HG03520 (cell line): Measurements from ENCODE around the gene INPP5A.

ENCODE experiments used
- ATAC-seq: cut with Tn5 transposase; IDR thresholded peaks from one replicate; pipeline ENCODE4 v1.9.1; 2021; ENCODE audit warnings: mild to moderate bottlenecking, moderate library complexity; ENCODE audit not compliant: unreplicated experiment

INPP5A gene

DNA sequence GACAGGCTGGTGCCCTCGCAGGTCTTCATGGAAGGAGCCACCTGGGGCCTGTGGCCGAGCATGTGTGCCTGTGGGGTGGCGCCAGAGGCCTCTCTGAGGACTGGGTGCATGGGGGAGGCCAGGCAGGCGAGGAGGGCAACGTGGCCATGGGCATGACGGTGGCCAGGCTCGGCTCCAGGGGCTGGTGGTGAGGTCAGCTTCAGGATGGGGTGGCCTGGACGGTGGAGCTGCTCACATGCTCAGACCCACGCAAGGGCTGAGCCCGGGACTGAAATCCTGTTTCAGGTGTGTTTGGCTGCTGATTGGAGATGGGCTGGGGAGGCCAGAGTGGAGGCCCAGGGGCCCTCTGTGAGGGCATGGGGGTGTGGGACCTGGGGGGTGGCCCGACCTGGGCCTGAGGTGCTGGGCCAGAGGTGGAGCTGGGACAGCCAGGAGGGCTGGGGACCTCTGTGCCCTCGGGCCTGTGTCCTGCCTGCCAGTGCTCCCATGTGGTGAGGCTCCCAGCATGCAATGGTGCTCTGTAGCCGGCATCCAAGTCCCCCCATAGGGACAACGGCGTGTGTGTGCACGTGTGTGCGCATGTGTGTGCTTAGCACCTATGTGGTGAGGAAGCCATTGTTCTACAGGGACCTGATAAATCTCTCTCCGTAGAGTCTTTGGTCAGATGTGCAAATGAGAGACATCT lies 71.1 kb downstream of the INPP5A start:
- no peak for ATAC-seq

DNA sequence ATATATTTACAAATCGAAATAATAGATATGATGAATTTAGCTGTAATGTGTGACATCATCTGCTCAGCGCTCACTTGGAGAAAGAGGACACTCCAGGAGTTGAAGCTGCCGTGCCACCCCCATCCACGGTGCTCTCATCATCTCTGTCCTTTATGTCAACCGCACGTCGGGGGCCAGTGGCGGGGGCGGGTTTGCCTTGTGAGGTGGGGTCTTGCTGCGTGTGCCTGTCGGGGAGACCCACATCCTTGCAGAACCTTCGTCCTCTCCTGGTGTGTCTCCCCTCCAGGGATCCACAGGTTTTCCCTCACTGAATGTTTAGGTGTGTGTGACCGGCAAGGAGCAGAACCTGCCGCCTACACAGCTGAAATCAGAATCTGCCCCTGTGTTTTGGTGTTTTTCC lies 71.6 kb downstream of the INPP5A start:
- no peak for ATAC-seq

DNA sequence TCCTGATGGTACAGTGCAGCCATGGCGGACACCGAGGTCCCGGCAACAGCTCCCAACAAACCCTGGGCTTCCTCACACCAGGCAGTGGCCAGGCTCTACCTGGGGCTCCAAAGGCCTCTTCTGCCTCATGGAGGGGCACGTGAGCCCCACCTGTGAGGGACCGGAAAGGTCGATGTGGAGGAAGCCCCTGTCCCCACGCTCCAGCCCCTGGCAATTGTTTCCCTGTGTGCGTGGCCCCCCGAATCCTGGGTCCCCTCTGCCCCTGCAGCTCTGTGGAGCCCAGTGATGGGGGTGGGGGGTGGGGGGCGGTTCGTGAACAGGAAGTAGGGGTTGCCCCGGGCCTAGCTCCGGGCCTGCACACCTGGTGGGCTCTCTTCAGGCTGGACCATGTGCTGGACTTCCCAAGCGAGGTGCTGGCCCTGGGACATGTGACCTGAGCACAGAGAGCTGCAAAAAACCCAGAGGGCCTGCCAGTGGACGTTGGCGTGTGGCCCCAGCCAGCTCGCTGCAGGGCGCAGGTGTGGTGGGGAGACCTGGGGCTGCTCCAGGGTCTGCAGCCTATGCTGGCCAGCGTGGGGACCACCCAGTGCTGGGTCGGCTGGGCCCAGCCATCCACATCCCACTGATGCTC lies 72.6 kb downstream of the INPP5A start:
- ATAC-seq: no peak

DNA sequence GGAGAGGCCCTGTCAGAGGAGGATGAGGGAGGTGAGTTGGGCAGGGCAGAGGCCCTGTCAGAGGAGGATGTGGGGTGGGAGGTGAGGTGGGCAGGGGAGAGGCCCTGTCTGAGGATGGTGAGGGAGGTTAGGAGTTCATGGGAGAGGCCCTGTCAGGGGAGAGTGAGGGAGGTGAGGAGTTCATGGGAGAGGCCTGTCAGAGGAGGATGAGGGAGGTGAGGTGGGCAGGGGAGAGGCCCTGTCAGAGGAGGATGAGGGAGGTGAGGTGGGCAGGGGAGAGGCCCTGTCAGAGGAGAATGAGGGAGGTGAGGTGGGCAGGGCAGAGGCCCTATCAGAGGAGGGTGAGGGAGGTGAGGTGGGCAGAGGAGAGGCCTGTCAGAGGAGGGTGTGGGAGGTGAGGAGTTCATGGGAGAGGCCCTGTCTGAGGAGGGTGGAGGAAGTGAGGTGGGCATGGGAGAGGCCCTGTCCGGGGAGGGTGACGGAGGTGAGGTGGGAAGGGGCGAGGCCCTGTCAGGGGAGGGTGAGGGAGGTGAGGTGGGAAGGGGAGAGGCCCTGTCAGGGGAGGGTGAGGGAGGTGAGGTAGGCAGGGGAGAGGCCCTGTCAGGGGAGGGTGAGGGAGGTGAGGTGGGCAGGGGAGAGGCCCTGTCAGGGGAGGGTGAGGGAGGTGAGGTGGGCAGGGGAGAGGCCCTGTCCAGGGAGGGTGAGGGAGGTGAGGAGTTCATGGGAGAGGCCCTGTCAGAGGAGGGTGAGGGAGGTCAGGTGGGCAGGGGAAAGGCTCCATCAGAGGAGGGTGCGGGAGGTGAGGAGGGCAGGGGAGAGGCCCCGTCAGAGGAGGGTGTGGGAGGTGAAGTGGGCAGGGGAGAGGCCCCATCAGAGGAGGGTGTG lies 73.7 kb downstream of the INPP5A start:
- ATAC-seq: no peak

DNA sequence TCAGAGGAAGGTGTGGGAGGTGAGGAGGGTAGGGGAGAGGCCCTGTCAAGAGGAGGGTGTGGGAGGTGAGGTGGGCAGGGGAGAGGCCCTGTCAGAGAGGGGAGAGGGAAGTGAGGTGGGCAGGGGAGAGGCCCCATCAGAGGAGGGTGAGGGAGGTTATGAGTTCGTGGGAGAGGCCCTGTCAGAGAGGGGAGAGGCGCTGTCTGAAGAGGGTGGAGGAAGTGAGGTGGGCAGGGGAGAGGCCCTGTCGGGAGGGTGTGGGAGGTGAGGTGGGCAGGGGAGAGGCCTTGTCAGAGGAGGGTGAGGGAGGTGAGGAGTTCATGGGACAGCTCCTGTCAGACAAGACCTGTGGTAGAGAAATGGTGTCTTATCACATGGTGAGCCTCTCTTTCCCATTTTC lies 74.4 kb downstream of the INPP5A start:
- ATAC-seq: no peak

DNA sequence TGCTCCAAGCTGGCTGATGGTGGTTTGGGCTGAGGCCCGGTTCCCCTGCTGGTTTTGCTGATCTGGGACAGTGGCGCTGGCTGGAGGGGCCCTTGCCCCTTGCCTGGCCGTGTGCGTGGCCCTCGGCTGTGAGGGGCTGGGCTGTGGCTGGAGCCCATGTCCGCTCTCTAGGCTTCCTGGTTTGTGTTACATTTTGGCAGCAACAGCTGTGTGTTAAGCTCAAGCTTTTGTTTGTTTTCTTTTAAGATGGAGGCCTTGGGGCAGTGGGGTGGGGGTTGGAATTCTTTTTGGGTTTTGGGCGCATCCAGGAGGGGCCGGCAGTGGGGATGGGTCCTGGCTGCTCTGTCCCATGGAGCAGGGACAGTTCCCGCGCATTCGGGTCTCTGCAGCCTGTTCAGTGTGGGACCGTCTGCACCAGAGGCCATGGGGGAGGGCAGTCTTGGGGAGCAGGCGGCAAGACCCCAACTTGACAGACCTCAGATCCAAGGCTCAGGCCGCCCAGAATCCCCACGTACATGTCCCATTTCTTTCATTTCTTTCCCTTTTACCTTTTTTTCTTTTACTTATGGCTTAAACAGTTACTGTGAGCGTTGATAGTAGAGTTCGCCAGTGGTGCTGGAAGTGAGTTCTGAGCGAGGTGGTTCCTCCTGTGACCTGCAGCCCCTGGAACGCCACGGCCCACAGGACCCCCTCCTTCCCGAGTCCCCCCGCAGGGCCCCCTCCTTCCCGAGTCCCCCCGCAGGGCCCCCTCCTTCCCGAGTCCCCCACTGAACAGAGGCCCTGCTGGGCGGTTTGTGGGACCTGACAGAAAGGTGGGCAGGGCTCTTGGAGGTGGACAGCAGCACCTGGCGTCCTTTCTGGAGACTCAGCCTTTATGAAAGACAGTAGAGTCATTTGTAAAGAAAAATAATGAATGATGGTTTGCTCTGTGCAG lies 75.3 kb downstream of the INPP5A start:
- no peak for ATAC-seq

DNA sequence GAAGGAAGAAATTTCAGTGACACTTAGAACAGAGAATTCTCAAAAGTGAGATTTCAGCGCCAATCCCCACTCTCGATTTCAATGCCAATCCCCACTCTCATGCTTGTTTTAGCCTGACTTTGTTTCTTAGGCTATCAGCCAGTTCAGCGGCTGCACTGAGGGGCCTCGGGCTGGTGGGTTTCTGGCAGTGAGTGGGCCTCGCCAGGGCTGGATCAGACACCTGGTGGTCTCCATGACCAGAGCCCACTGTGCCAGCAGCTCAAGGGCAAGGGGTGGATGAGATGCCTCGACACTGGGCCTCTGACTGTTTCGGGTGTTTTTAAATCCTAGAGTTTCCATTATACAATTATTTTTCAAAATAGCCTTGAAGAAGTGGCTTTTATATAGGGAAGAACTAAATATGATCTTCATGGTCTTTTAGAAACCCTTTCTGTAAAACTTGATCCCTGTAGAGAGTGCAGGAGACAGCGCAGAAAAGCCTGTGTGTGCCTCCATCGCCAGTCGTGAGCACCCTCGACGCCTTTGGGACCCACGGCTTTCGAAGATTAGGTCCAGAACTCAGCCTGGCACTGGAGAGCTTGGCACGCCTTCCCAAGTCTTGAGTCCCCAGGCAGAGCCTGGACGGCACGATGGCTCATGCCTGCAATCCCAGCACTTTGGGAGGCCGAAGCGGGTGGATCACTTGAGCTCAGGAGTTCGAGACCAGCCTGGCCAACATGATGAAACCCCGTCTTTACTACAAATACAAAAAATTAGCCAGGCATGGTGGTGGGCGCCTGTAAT lies 76.2 kb downstream of the INPP5A start:
- no peak for ATAC-seq

DNA sequence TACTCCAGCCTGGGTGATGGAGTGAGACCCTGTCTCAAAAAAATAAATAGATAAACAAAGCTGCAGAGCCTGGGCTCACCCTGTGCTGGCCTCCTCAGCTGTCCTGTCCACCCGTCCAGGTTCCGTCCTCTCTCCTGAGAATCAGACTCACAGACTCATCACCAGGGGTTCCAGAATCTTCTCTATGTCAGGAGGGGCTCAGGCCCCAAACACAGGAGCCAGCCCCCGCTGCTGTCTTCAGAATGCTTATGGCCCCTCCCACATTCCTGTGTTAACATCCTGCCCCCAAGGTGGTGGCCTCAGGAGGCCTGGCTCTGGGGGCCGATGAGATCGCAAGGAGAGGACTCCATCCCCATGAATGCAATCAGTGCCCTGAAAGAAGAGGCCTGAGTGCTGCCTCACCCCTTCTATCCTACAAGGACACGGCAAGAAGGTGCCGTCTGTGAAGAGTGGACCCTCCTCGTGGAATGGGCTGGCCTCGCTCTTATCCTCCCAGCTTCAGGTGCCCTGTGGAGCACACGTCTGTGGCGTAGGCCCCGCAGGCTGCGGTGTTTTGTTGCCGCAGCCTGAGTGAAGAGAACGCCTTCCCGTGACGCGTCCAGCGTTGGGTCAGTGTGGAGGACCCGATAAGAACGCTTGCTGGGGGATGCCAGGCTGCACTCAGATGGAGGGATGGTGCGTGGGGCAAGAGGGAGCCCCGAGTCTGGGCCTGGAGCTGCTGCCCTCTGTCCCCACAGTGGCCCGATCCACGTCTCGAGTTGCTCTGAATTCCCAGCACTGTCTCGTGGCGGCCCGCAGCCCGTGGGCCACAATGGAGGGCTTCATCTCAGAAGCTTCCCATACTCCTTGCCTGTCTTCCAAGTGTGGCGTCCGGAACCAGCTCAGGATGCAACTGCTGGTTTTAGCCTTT lies 77.1 kb downstream of the INPP5A start:
- ATAC-seq: no peak

DNA sequence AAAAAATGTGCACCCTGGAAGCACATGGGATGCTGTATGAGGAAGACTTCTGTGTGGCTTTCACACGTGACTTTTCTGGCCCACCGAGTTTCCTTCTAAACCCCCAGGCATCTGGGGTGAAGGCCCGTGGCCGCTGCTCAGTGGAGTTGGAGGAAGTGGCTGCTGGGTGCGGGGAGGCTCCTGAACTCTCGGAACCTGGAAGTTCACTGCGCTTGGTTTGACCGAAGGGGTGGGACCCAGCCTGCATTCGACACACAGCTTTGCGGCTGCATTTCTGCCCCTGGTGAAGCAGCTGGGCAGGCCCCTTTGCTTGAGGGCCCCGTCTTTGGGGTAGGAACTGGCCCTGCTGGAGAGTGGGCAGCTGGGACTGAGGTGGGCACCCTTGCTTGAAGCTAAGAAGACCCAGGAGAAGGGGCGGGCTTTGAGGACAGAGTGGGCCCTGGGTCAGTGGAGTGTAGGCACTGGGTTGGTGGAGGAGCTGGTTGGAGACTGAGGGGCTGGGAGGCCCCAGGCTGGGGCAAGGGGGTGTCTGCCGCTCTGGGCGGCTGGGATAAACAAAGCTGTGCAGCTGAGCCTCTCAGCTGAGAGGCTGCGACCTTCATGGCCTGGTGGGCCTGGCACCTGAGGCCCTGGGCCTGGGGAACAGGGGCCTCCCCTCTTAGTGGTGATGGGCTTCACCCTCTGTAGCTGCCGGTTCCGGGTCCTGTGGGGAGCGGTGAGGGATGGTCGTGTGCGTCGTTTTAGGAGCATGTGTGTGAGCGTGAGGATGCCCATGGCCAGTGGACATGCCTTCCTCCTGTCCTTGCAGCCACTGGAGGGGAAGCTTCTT lies 78.0 kb downstream of the INPP5A start:
- ATAC-seq: no peak

DNA sequence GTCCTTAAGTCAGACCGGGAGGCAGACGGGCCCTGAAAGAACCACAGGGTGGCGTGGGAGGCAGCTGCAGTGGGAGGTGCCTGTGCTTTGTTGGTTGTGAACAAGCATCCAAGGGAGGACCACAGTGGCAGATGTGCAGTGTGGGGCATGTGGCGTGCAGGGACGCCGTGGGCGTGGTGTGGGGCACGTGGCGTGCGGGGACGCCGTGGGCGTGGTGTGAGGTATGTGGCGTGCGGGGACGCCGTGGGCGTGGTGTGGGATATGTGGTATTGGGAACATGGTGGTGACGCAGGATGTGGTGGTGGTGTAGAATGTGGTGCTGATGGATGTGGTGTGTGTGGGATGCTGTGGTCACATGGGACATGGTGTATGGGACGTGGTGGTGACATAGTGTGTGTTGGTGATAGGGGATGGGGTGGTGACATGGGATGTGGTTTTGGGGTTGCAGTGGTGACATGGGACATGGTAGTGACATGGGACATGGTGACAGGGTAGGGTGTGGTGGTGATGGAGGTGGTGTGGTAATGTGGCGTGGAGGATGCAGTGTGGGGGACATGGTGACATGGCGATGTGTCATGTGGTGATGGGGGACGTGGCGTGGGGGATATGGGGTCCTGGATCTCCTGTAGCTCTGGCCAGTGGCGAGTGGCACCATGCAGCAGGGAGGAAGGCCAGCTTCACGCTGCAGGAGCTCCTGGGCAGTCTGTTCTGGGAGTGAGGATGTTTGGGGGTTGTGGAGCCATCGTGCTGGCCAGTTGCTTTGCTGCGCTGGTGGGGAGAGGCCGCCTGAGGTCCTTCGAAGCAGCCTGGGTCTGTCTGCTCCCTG lies 78.8 kb downstream of the INPP5A start:
- no peak for ATAC-seq

DNA sequence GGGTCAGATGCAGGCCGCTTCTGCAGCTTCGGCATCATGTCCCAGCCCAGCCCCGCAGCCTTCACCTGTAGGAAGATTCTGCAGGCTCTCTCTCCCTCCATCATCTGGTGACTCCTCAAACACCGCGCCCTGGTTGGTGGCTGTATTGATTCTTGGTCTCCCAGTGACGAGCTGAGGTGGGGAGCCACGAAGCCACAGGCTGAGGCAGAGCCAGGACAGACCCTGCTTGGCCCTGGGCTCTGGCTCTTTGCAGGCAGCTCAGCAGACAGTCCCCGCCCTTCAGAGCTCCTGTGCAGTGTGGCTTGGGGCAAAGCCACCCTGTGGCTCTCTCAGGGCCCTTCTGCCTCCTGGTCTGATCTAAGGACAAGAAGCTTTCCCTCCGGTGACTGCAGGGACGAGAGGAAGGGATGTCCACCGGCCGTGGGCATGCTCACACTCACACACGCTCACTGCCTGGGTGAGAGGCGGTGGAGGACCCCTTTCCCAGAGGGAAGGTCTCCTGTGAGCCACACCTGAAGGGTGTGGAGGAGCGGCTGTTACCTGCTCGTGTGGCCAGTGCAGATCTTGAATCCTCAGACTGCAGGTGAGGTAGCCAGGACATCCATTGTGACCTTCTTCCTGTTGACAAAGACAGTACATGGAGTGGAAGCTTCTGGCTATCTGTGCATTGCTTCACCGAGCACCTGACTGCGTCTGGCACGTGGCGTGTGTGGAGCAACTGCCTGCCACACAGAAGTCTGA lies 79.6 kb downstream of the INPP5A start:
- ATAC-seq: no peak

DNA sequence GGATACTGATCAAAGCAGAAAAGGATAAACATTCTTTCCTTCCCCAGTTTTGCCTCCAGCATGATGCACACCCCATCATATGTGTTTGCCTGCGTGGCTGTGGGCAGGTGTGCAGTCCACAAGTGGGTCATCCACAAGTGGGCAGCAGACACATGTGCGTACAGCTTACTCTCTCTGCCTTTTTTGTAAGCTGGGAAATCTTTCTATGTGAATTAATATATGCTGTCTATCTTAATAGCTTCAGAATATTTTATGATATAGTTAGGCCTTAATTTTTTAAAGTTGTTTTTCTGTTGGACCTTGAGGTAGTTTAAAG lies 80.1 kb downstream of the INPP5A start:
- no peak for ATAC-seq

DNA sequence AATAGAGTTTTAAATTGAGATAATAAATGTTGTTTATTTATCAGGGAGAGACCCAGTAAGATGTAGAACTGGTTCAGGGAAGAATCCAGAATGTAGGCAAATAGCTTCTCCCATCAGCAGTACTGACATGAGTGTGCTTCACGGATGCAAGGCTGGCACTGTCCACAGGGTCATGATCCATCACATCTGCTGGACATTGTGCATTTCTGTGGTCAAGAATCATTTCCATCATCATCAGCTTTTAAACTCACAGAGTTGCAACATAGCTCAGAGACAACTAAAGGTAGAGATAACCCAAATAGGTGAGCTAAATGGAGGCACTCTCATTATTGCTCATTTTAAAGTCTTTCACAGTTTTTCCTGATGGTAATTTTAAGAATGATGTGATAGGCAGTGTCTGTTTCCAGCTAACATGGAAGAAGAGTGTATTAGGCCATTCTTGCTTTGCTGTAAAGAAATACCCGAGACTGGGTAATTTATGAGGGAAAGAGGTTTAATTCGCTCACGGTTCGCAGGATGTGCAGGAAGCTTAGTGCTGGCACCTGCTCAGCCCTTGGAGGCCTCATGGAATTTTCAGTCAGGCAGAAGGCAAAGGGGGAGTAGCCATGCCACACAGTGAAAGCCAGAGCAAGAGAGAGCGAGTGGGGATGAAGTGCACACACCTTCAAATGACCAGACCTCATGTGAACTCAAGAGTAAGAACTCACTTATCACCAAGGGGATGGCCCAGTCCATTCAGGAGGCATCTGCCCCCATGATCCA lies 80.8 kb downstream of the INPP5A start:
- no peak for ATAC-seq

DNA sequence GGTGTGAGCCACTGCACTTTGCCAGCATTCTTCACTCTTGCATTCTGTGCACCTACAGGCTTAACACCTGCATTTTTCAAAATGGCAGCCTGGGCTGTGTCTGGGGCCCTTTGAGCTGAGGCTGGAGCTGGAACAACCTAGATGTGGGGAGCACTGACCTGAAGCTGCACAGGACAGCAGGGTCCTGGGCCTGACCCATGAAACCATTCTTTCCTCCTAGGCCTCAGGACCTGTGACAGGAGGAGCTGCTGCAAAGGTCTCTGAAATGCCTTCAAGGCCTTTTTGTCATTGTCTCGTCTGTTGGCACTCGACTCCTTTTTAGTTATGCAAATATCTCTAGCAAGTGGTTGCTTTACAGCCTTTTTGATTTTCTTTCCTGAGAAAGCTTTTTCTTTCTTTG lies 82.3 kb downstream of the INPP5A start:
- ATAC-seq: no peak

DNA sequence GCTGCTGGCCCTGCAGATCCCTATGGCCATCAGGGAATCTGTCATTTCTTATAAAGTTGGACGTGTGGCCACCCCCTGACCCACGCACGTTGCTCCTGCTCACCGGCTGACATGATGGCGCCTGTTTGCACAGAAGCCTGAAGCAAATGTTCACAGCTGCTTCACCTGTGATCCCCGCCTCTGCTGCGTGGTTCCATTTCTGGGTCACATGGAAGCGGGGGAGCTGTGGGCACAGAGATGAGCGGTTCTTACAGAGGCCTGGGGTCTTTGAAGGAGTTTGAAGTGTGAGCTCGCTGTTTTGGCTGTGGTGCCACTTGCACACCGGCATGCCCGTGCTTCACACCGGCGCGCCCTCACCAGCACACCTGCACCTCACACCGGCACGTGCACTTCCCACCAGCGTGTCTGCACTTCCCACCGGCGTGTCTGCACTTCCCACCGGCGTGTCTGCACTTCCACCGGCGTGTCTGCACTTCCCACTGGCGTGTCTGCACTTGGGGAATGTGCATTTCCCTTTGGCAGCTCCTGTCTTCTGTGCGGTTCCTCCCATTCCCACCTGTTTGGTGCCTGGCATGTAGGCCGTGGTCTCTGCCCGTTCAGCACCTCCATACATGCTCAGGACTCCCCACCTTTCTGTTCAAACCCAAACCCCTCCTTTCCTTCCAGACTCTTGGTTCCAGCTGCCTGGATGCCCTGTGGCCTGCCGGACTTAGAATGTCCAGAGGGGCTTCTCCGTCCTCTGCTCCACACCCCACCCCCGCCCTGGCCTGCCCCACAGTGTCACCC lies 86.7 kb downstream of the INPP5A start:
- no peak for ATAC-seq
